ENCODE results near the gene PNPLA6.
A peak's percentile ranks its signal among the peaks of the same experiment; 100 is the strongest.

Gene PNPLA6

GRCh38 chr19:7509625-7510024 lies 25.9 kb upstream of the PNPLA6 start:
- TF ChIP-seq REST (IDR thresholded peaks at IDR 0.05; ENCODE audit: insufficient read depth in 1 of 2, low read depth in 2 of 2, low read length in 2 of 2) (peak; percentile 95 to 97), POLR2AphosphoS5 (IDR thresholded peaks at IDR 0.05; ENCODE audit: low read depth, low read length) (no peak)

GRCh38 chr19:7512400-7512851 lies 23.1 kb upstream of the PNPLA6 start:
- no peak for TF ChIP-seq REST (IDR thresholded peaks at IDR 0.05; ENCODE audit: insufficient read depth in 1 of 2, low read depth in 2 of 2, low read length in 2 of 2)
- TF ChIP-seq FOXP2 (optimal IDR thresholded peaks at IDR 0.05; ENCODE audit: borderline replicate concordance, extremely low read depth, extremely low read length, insufficient read depth) = no peak

- no peak for TF ChIP-seq REST (IDR thresholded peaks at IDR 0.05; ENCODE audit: insufficient read depth in 1 of 2, low read depth in 2 of 2, low read length in 2 of 2)
- no peak for TF ChIP-seq TAF1 (IDR thresholded peaks at IDR 0.05; ENCODE audit: borderline replicate concordance, insufficient read depth, low read length)
- TF ChIP-seq POLR2AphosphoS5 (IDR thresholded peaks at IDR 0.05; ENCODE audit: low read depth, low read length) = no peak
- TF ChIP-seq FOXP2 (optimal IDR thresholded peaks at IDR 0.05; ENCODE audit: borderline replicate concordance, extremely low read depth, extremely low read length, insufficient read depth) = no peak
- TF ChIP-seq SIN3A (IDR thresholded peaks at IDR 0.05; ENCODE audit: borderline replicate concordance, insufficient read depth, low read length) = no peak
Measured at GRCh38 chr19:7513809-7514642, 21.5 kb upstream of the PNPLA6 start.

GRCh38 chr19:7515110-7515644 lies 20.3 kb upstream of the PNPLA6 start:
- no peak for TF ChIP-seq FOXP2 (optimal IDR thresholded peaks at IDR 0.05; ENCODE audit: borderline replicate concordance, extremely low read depth, extremely low read length, insufficient read depth)
- TF ChIP-seq POLR2AphosphoS5 (IDR thresholded peaks at IDR 0.05; ENCODE audit: low read depth, low read length) = no peak
- no peak for TF ChIP-seq TAF1 (IDR thresholded peaks at IDR 0.05; ENCODE audit: borderline replicate concordance, insufficient read depth, low read length)
- TF ChIP-seq REST (IDR thresholded peaks at IDR 0.05; ENCODE audit: insufficient read depth in 1 of 2, low read depth in 2 of 2, low read length in 2 of 2) = no peak
- no peak for TF ChIP-seq SIN3A (IDR thresholded peaks at IDR 0.05; ENCODE audit: borderline replicate concordance, insufficient read depth, low read length)

Data from PFSK-1 (cell line).